GM18861 (cell line): ENCODE data around the gene HTR2C.
"Not testable (repeated sequence)": the region's sequence is repeated elsewhere in the genome, so short reads cannot be mapped to it uniquely, and the experiment has no call there.

ENCODE experiments used
- ATAC-seq: cut with Tn5 transposase; IDR thresholded peaks from one replicate; pipeline ENCODE4 v1.9.1; 2021; ENCODE audit not compliant: unreplicated experiment

The HTR2C gene

GRCh38 chrX:114583646-114584374 is at the start of gene HTR2C:
TSS of gene HTR2C (plus strand) at chrX:114584086. CDS start at chrX:114726937, 142,851 bp downstream.
- ATAC-seq: no peak

DNA sequence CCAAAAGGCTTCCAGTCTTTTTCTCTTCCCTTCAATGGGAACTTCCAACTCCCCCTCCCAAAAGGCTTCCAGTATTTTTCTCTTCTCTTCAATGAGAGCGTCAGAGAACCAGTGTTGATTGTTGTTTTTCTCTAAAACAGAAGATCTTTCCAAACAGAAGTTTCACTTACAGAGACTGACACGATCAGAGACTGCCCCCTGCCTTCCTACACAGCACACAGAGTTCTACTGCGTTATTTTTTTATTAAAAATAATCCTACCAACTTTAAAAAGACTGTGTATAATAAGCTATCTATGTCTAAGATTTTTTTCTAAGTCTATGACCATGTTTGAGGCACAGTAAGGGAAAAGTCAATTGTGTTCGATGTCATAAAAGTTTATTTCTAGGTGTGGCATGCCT is 3.5 kb upstream of the HTR2C start:
- ATAC-seq: no peak

GRCh38 chrX:114581528-114582263 is 2.2 kb upstream of the HTR2C start:
- no peak for ATAC-seq

GRCh38 chrX:114582264-114582632 is 1.6 kb upstream of the HTR2C start:
- no peak for ATAC-seq

DNA sequence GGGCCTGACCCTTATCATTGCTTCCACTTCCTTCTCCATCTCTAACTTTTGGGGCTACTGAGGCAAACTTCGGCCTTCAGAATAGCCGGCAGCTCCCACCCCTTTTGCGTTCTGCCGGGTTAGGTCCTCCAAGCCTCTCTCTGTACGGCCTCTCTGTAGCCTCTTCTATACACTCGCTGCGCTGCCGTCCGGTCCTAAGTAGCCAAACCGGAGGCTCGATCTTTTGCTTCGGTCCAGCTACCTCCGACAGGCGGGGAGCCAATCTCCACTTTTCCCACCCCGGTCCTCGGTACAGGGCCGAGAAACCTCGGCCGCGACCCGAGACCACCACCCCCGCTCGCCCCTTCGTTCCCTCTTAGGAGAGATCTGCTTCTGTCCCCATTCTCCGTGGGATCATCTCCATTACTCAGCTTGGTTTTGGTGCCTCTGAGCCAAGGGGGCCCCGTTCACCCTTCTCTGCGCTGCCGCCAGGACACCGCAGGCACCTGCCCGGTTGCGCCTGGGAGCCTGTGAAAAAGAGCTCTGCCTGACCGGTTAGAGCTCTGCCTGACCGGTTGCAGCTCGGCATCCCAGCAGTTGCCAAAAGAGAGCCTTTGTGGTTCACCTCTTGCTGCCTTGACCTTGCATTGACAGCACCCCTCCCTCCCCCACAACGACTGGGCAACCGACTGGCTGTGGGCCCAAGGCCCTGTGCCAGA is 1.0 kb upstream of the HTR2C start:
- ATAC-seq: no peak

DNA sequence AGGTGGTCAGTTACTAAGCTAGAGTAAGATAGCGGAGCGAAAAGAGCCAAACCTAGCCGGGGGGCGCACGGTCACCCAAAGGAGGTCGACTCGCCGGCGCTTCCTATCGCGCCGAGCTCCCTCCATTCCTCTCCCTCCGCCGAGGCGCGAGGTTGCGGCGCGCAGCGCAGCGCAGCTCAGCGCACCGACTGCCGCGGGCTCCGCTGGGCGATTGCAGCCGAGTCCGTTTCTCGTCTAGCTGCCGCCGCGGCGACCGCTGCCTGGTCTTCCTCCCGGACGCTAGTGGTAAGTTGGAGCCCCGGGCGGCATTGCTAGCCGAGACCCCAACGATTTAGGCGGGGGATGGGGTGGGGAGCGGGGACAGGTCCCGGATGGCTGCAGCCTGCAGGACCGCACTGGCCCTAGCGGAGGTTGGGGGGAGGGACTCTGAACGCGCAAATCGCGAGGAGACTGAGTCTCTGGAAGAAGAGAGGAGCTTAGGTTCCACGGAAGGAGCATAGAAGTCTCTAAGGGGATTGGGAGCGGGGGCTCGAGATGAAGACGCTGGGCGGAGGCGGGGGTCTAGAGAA is 573 bp downstream of the HTR2C start:
- ATAC-seq: no peak

DNA sequence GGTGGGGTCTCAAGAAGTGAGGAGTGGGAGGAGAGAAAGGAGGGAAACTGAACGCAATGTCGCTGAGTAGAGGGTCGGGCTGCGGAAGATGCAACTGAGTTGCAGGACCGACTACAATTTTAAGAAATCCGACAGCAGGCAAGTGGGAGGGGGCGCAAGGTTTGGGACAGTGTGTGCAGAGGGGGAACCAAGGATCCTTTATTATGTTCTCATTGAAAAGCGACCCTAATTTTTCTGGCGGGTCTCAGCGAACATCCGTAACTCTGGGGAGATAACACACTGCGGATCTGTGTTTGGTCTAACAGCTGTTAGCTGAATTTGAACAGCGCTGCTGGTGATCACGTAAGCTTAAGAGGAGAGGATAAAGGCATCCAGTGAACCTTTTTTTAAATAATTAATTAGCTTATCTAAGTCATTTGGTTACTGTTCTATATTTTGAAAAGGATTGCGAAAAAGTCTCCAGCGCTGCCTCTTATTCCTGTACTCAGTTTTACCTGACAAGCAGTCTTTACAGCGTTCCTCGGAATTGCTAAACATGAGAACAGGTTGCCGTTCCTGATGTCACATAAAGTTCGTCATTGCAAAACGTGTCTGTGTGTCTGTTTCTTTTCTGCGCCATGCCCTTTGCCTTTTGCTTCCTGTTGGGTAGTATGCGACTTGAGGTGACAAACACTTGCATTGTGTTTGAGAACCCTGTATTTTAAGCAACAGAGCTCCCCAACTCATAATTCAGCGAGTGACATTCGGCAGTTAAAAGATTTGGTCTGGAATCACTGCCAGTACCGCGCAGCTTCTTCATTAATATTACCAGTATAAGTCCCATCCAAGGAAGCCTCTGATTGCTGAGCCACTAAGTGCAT is 1.3 kb downstream of the HTR2C start:
- no peak for ATAC-seq

DNA sequence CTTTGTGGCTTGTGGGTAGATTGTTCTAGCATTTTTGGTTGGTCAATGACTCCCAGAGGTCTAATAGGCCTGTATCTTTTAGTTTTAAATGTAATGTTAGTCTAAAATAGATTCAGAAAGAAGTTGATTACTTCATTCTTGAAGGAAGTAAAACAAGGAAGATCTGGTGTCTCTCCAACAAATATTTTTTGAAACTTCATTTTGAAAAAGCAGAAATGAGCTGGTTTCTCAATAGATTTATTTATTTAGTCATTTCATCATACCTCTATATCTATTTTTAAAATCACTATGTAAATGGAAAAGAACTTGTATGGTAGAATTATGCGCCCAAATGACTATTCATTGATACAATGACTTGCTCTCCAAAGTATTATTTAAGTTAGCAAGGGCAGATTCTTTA is 7.2 kb downstream of the HTR2C start:
- no peak for ATAC-seq

DNA sequence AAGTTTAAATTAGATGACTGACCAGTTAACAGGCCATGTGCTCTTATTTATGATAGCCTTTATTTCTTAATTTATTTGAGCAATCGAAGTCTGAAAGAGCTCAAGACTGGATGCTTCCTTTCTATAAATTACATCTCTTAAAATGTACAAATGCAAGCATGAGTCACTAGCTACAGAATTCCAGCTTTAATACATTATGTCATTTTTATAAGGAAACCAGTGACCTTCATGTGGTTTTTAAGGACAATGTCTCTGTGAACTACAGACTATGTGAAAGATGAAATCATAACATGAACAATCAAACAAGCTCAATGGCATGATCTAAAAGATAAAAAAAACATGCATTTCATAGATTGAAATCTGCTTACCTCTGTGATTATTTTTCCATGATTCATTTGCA is 15.4 kb downstream of the HTR2C start:
- ATAC-seq: no peak

- no peak for ATAC-seq
These were observed 16.0 kb downstream of the HTR2C start for GRCh38 chrX:114599911-114600310.

DNA sequence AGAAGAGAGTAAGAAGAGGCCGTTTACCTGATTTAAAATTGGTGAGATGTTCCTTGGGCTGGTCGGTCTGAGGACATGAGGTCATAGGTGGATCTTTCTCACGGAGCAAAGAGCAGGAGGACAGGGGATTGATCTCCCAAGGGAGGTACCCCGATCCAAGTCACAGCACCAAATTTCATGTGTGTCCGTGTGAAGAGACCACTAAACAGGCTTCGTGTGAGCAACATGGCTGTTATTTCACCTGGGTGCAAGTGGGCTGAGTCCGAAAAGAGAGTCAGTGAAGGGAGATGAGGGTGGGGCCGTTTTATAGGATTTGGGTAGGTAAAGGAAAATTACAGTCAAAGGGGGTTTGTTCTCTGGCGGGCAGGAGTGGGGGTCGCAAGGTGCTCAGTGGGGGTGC is 22.7 kb downstream of the HTR2C start:
- ATAC-seq: not testable (repeated sequence)

DNA sequence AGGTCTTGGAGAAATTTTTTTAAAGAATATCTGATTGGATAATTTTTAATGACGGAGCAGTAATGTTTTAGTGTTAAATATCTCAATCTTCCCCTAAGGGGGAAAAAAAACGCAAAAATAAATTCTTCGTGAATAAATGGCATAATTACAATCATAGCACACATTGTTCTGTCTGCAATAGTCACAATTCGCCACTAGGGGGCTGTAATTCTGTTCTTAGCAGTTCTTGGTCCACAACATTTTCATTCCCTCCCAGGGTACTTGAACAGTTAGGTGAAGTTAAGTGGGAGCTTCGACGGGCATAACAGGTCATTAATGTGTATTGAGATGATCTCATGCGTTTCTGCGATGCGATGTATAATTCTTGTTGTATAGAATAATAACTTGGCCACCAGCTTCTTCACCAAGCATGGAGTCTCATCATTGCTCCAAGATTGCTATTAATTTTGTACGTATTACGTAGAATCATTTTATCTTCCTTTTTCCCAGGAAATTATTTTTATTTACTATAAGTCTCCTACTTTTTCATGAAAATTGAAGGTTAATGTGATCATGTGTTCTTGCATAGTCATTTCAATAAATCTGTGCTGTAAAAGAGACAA is 27.2 kb downstream of the HTR2C start:
- peak; percentile 68 for ATAC-seq

DNA sequence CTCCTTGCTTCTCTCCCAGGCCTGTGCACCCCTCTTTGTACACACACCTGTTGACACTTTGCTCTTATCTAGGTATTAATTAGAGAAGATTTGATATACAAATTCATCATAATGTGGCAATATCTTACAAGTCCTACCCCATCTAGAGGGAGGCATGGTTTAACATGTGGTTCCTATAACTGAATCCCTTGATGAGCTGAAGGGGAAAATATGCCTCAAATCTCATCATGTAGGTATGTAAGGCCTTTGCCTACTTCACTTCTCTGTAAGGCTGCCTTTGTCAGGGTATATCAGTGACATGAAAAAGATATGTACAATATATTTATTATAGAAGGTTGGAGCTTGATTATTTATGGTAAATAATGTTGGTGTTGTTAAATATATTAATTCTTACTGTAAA is 31.9 kb downstream of the HTR2C start:
- no peak for ATAC-seq

- ATAC-seq: peak; percentile 72
These were observed 36.0 kb downstream of the HTR2C start for GRCh38 chrX:114619874-114620273.

- ATAC-seq: no peak
These were observed 42.4 kb downstream of the HTR2C start for GRCh38 chrX:114626323-114626722.

- ATAC-seq: no peak
These were observed 52.1 kb downstream of the HTR2C start for GRCh38 chrX:114635986-114636385.

GRCh38 chrX:114650351-114650750 is 66.5 kb downstream of the HTR2C start:
- ATAC-seq: no peak

DNA sequence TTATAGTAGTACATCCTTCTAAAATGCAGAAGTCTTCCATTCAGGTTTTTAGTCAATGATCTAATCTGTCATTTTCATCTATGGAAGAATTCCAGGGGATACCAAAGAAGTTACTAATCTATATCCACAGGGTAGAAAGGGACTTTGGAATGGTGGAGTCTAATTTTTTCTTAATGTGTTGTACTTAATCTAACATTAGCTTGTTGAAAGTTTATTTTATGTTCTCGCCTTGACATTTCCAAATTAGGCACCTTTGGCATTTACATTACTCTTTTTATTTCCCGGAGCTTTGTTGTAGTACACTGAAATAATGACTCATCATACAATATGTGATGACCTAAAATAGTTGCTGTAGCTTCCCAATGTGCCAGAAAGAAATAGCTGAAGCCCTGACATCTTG is 91.5 kb downstream of the HTR2C start:
- ATAC-seq: no peak

DNA sequence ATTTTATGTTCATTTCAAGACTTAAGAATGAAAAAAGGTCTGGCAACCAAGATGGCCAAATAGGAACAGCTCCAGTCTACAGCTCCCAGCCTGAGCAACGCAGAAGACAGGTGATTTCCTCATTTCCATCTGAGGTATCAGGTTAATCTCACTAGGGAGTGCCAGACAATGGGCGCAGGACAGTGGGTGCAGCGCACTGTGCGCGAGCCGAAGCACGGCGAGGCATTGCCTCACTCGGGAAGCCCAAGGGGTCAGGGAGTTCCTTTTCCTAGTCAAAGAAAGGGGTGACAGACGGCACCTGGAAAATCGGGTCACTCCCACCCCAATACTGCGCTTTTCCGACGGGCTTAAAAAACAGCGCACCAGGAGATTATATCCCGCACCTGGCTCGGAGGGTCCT is 116.6 kb downstream of the HTR2C start:
- ATAC-seq: not testable (repeated sequence)

DNA sequence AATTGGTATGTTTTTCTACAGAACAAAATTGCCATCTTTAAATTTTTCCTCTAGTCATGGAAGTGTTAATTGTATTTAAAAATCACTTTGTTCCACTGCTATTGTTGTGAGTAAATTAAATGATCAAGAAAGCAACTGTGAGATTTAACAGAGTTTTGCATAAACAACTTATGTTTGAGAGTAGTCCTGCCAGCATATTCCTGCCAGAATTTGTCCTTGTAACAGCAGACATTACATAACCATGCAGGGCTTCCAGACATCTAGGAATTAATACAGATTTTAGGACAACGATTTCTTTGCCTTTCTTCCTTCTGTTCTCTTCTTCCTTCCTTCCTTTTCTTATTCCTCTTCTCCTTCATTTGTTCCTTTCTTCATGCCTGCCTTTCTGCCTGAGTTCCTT is 125.5 kb downstream of the HTR2C start:
- ATAC-seq: no peak
